K562 (cell line): ENCODE measurements around the gene OSBPL3. TPM values are rescaled to one million over a fixed set of nuclear protein-coding genes. Genes with fewer than 3 reads are reported as not detected.

Source experiments
- ATAC-seq: fragments of 200-7000 bp; cut with Tn5 transposase; 3 replicates; pipeline ENCODE4 v1.9.1; 2020; ENCODE audit warnings: moderate library complexity
- BruUV-seq: library from RNA; stranded (reverse); fragments of 400-500 nt; replicated peaks from 2 replicates; lab custom pipeline; 2021; lab: Mats Ljungman, UMichigan
- CTCF ChIA-PET: fragments of 300-600 bp; formaldehyde crosslinking; extraction: SDS; loops from one replicate; lab custom pipeline; 2021; ENCODE audit warnings: low intra/inter-chr PET ratio; lab: Yijun Ruan, JAX
- POLR2A ChIA-PET: fragments of 300-600, 350-650 bp; sonication (Branson Sonifier 250); formaldehyde crosslinking; extraction: SDS; loops from one replicate; lab custom pipeline; 2021; ENCODE audit warnings: antibody characterized with exemption, inconsistent platforms; lab: Yijun Ruan, JAX
- DNase-seq, 4 experiments: peaks; one replicate each; pipeline versions ENCODE4 v3.0.0 to v3.0.0-alpha.2; 2011 to 2018; ENCODE audit warnings: low spot score in 3 of 4, mixed read lengths in 3 of 4; ENCODE audit errors: extremely low read depth in 1 of 4
- FAIRE-seq: peaks from 2 replicates; lab custom pipeline; 2011; peaks lifted over from hg19 to GRCh38; lab: Jason Lieb, UNC
- H2AFZ ChIP-seq: 2 replicates; pipeline ENCODE4 v1.6.0; 2011; ENCODE audit warnings: low read depth, low read length, control low read depth, inconsistent platforms
- H3K27ac ChIP-seq: fragments of 200-600 bp; 3 replicates; pipeline ENCODE4 v1.8.0; 2011; ENCODE audit warnings: low read depth, mild to moderate bottlenecking, control low read depth, inconsistent platforms, low read length, moderate library complexity, mixed read lengths; ENCODE audit errors: extremely low read depth
- H3K27me3 ChIP-seq, 2 experiments: fragments of 300-600 bp in 1 of 2; 2 replicates in 1 of 2; 3 replicates in 1 of 2; pipeline versions ENCODE4 v1.6.0 to v1.8.0; 2011; ENCODE audit warnings: inconsistent platforms in 2 of 2, low read length in 2 of 2, mild to moderate bottlenecking in 1 of 2, mixed read lengths in 1 of 2, moderate library complexity in 1 of 2; ENCODE audit not compliant: control insufficient read depth in 2 of 2, insufficient read depth in 2 of 2
- H3K36me3 ChIP-seq: fragments of 300-600 bp; 3 replicates; pipeline ENCODE4 v1.8.0; 2011; ENCODE audit warnings: mild to moderate bottlenecking, low read length, inconsistent platforms; ENCODE audit not compliant: control insufficient read depth, insufficient read depth
- H3K4me1 ChIP-seq, 2 experiments: fragments of 200-600 bp in 1 of 2; replicated peaks in 1 of 2; 2 replicates in 1 of 2; 3 replicates in 1 of 2; pipeline versions ENCODE4 v1.5.1 to v1.8.0; 2011; ENCODE audit warnings: inconsistent platforms in 2 of 2, low read length in 2 of 2, mild to moderate bottlenecking in 1 of 2, mixed read lengths in 1 of 2, moderate library complexity in 1 of 2; ENCODE audit not compliant: control insufficient read depth in 2 of 2, insufficient read depth in 2 of 2
- H3K4me2 ChIP-seq: 2 replicates; pipeline ENCODE4 v1.6.1; 2011; ENCODE audit warnings: low read length, control low read depth, inconsistent platforms, mixed read lengths; ENCODE audit not compliant: insufficient read depth
- H3K4me3 ChIP-seq: fragments of 200-600 bp; sonication (generic), shearing (Covaris generic); 2 replicates; pipeline ENCODE4 v1.5.1; 2016; ENCODE audit warnings: control low read depth, inconsistent platforms
- H3K79me2 ChIP-seq: fragments of 200-600 bp; 3 replicates; pipeline ENCODE4 v1.8.0; 2011; ENCODE audit warnings: low read length, inconsistent platforms; ENCODE audit not compliant: control insufficient read depth, insufficient read depth
- H3K9ac ChIP-seq, 2 experiments: 2 replicates each; pipeline versions ENCODE4 v1.6.0 to v1.6.1; 2011; ENCODE audit warnings: low read depth in 2 of 2, low read length in 2 of 2, control low read depth in 1 of 2, inconsistent platforms in 1 of 2, mild to moderate bottlenecking in 1 of 2, mixed read lengths in 1 of 2; ENCODE audit not compliant: insufficient read depth in 1 of 2
- H3K9me1 ChIP-seq: one replicate; pipeline ENCODE4 v1.6.0; 2011; ENCODE audit warnings: inconsistent platforms, mild to moderate bottlenecking, low read length, moderate library complexity; ENCODE audit not compliant: control insufficient read depth, insufficient read depth
- H3K9me3 ChIP-seq: replicated peaks from 2 replicates; pipeline ENCODE4 v1.5.1; 2011; ENCODE audit warnings: low read depth, low read length, inconsistent platforms; ENCODE audit not compliant: control insufficient read depth, insufficient read depth
- H4K20me1 ChIP-seq: replicated peaks from 2 replicates; pipeline ENCODE4 v1.6.1; 2011; ENCODE audit warnings: low read length, inconsistent platforms, mixed read lengths; ENCODE audit not compliant: control insufficient read depth, insufficient read depth
- BHLHE40 ChIP-seq: IDR thresholded peaks from 2 replicates; pipeline ENCODE4 v1.6.1; 2011; ENCODE audit warnings: low read length, improper control_type of control experiment
- EP300 ChIP-seq: IDR thresholded peaks from 2 replicates; pipeline ENCODE4 v1.6.1; 2012; ENCODE audit warnings: low read length, improper control_type of control experiment
- EZH2 ChIP-seq: IDR thresholded peaks from 2 replicates; pipeline ENCODE4 v1.6.1; 2012; ENCODE audit warnings: low read depth, mild to moderate bottlenecking, inconsistent platforms, low read length, borderline replicate concordance
- POLR3A ChIP-seq: IDR thresholded peaks from 2 replicates; pipeline ENCODE4 v1.6.1; 2011; ENCODE audit warnings: borderline replicate concordance, mild to moderate bottlenecking, moderate library complexity; ENCODE audit not compliant: insufficient read length, insufficient read depth; ENCODE audit errors: extremely low read depth
- REST ChIP-seq, 2 experiments: fragments of 450-650 bp; formaldehyde crosslinking in 1 of 2; IDR thresholded peaks; 2 replicates each; pipeline versions ENCODE4 v1.4.0 to v1.6.1; 2014 to 2020; ENCODE audit warnings: mild to moderate bottlenecking in 2 of 2, borderline replicate concordance in 1 of 2, low read depth in 1 of 2
- RHOXF2B ChIP-seq: fragments of 250-450 bp; sonication (Bioruptor Pico); conservative IDR thresholded peaks from 2 replicates; pipeline ENCODE4 v1.5.1; 2021
- SPI1 ChIP-seq: IDR thresholded peaks from 2 replicates; pipeline ENCODE4 v1.6.1; 2011; ENCODE audit warnings: low read depth, low read length, control low read depth, borderline replicate concordance
- TAF7 ChIP-seq: fragments of 450-650 bp; IDR thresholded peaks from 2 replicates; pipeline ENCODE4 v1.6.1; 2016; ENCODE audit warnings: missing genetic modification characterization, missing compliant biosample characterization
- ZNF717 ChIP-seq: fragments of 250-450 bp; sonication (Bioruptor Pico); IDR thresholded peaks from 2 replicates; pipeline ENCODE4 v1.5.0; 2021
- WGBS: fragments of 100-300 bp; shearing (Covaris generic); methylation state at CpG from one replicate; pipeline ENCODE4 v1.1.6; 2016; ENCODE audit warnings: low coverage, mixed read lengths; ENCODE audit not compliant: insufficient coverage; ENCODE audit errors: missing lambda C conversion rate; 5-methylcytosine and 5-hydroxymethylcytosine counted together
- in situ Hi-C: fragments of 300-500 bp; cut with MboI; formaldehyde crosslinking; loops from 4 replicates; pipeline ENCODE4 v1.15.0; 2018; ENCODE audit warnings: inconsistent platforms, mixed read lengths
- intact Hi-C: fragments of 100-400 bp; cut with micrococcal nuclease; formaldehyde crosslinking; loops from 2 replicates; pipeline ENCODE4 v1.14.2; 2022
- polyA plus RNA-seq, 8 experiments: library from polyadenylated mRNA; depleted of rRNA in 4 of 8; stranded (reverse) in 5 of 8; unstranded in 3 of 8; fragments of >200 nt; fragmentation: Nextera tagmentation in 2 of 8; fragmentation: Illumina TruSeq in 1 of 8; extraction: Ambion mirVana in 2 of 8; extraction: Trizol in 1 of 8; gene quantifications; 2 replicates each; pipeline versions ENCODE4 v1.2.1 to v1.2.3, GENCODE V29; 2011 to 2014; ENCODE audit warnings: inconsistent platforms in 1 of 8, missing spikeins in 1 of 8
- total RNA-seq, 7 experiments: library from RNA; depleted of rRNA in 6 of 7; stranded (reverse); fragments of >200 nt in 6 of 7; fragmentation: Illumina TruSeq in 2 of 7; extraction: Trizol in 2 of 7; gene quantifications; 2 replicates each; pipeline versions ENCODE4 v1.2.1 to v1.2.3, GENCODE V29; 2011 to 2021; ENCODE audit warnings: low replicate concordance in 1 of 7

Gene OSBPL3
- total and polyA plus RNA-seq, 9 of the 15 experiments (the other 6 are each of a cell fraction or from before 2014, with no cell fraction given), result 4.8 to 37.2 (median 26.5) TPM

- Histone ChIP-seq H3K4me1 (no peaks in the 10 kb centered on the region; a peak in 1 of 5 replicates), H3K36me3 (peaks cover 34% of the 10 kb centered on the region), H3K79me2 (no peaks in the 10 kb centered on the region), H3K27me3 (no peaks in the 10 kb centered on the region), H2AFZ (no peak overlapping the region), H3K4me2 (no peak overlapping the region), H3K9me3 (no peaks in the 10 kb centered on the region), H3K27ac (no peak overlapping the region), H4K20me1 (no peaks in the 10 kb centered on the region), H3K9me1 (no peaks in the 10 kb centered on the region), H3K4me3 (no peak overlapping the region), H3K9ac (no peak overlapping the region)
- BruUV-seq, result no TSS peak
- DNase-seq, result no peak
- no peak for ATAC-seq
- no peak for FAIRE-seq
- in situ Hi-C loops, result no loop called here
- POLR2A ChIA-PET, result interaction anchor here (0.7 to 0.8 kb wide), 2 partner anchors 8 to 12 kb away, joined by 3 read pairs; no protein-coding TSS in a partner anchor
- intact Hi-C loops, result no loop called here
- CTCF ChIA-PET, result no interaction called here
- TF ChIP-seq EP300 (no peak), SPI1 (peak; percentile 98)
Measured at GRCh38 chr7:24871770-24872169, 108.2 kb downstream of the OSBPL3 start.

DNA sequence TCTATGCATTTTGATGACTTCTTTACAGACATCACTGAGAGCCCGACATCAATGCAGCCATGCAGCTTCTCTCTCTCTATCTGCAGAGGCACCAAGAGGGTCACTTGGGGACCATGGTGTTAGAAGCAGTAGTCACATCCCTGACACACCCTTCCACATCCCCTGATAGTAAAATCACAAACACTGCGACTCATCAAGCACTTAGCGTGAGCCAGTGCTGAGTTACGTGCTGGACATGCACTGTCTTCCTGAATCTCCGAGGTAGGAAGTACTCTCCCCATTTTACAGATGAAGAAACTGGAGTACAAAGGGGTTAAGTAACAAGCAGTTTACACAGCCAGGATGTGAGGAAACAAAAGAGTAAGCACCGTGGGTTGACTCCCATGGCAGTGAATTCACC, 109.2 kb downstream of the OSBPL3 start:
- no peak overlapping the region; the same call in 2 of the 3 replicates for H3K27ac ChIP-seq
- no TSS peak for BruUV-seq
- no peak overlapping the region for H3K4me2 ChIP-seq
- intact Hi-C loops (no loop called here), in situ Hi-C loops (no loop called here)
- no peak for FAIRE-seq
- WGBS, result 75% methylated on average over 6 of the region's 6 CpGs
- no peak overlapping the region for H3K9ac ChIP-seq
- H2AFZ ChIP-seq, result no peak overlapping the region
- no peaks in the 10 kb centered on the region for H3K27me3 ChIP-seq
- peaks cover 41% of the 10 kb centered on the region for H3K36me3 ChIP-seq
- no peaks in the 10 kb centered on the region; a peak in 1 of 5 replicates for H3K4me1 ChIP-seq
- H3K79me2 ChIP-seq, result no peaks in the 10 kb centered on the region
- H4K20me1 ChIP-seq, result no peaks in the 10 kb centered on the region
- DNase-seq, result no peak
- CTCF ChIA-PET, result no interaction called here
- no peaks in the 10 kb centered on the region for H3K9me1 ChIP-seq
- POLR2A ChIA-PET, result interaction anchor here (0.7 kb wide), 1 partner anchor 9 kb away, joined by 3 read pairs; no protein-coding TSS in a partner anchor
- no peaks in the 10 kb centered on the region for H3K9me3 ChIP-seq
- H3K4me3 ChIP-seq, result no peak overlapping the region
- no peak for ATAC-seq
- TF ChIP-seq EZH2 (no peak), RHOXF2B (CRISPR knock-in tag) (no peak), POLR3A (no peak), TAF7 (tag) (no peak), ZNF717 (CRISPR knock-in tag) (no peak), BHLHE40 (no peak), REST (IDR thresholded peaks at IDR 0.05; ENCODE audit: borderline replicate concordance) (no peak), REST (CRISPR knock-in tag; IDR thresholded peaks at IDR 0.05; ENCODE audit: low read depth) (no peak)
